ENCODE data around the gene FEN1.

DNA sequence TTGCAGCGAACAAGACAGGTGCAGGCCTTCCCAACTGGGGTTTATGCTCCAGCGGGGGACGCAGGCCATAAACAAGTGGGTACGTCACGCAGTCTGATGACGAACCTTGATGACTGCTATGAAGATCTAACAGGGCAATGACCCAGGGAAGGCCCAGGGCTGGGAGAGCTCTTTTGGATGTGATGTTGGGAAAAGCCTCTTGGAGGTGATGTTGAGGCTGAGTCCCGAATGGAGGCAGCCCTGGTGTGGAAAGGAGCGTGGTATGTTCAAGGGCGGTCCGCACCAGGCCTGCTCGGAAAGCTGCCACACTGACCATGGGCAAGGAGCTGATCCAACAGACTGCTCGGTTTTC is 41.2 kb downstream of the FEN1 start:
- TF ChIP-seq, protein P1, sequence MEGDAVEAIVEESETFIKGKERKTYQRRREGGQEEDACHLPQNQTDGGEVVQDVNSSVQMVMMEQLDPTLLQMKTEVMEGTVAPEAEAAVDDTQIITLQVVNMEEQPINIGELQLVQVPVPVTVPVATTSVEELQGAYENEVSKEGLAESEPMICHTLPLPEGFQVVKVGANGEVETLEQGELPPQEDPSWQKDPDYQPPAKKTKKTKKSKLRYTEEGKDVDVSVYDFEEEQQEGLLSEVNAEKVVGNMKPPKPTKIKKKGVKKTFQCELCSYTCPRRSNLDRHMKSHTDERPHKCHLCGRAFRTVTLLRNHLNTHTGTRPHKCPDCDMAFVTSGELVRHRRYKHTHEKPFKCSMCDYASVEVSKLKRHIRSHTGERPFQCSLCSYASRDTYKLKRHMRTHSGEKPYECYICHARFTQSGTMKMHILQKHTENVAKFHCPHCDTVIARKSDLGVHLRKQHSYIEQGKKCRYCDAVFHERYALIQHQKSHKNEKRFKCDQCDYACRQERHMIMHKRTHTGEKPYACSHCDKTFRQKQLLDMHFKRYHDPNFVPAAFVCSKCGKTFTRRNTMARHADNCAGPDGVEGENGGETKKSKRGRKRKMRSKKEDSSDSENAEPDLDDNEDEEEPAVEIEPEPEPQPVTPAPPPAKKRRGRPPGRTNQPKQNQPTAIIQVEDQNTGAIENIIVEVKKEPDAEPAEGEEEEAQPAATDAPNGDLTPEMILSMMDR (IDR thresholded peaks at IDR 0.05), result no peak
- no peak for TF ChIP-seq POLR2A (IDR thresholded peaks at IDR 0.05)

Measured in body of pancreas (tissue), 4 donors.